ENCODE data around the gene CNOT6L.
"Not testable (repeated sequence)": the region's sequence is repeated elsewhere in the genome, so short reads cannot be mapped to it uniquely, and the experiment has no call there.

Gene CNOT6L

DNA sequence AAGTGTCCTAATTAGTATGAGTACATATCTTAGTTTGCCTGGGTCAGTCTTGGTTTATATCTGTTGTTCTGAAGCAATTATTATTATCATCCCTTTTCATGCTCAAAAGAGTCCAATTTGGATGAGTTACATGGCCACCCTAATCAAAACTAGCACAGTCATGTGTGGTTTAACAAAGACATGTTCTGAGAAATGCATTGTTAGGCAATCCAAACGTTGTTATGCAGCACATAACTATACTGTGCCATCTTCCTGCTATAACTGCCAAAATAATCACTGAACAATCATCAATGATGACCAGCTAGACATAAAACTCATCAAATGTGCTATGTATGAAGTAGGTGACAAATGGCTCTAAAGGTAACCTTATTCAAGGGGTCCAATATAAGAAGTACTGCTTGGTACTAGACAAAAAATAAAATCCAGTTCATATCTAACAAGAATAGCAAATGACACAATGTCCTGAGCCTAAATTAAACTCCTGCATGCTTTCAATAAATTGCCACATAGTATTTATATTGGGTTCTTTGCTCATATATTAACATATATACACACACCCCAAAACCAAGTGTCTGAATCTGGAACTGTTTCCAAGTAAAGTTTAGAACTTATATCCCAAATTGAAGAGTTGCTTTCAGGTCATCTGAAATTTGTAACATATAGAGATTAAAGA is 41.9 kb downstream of the CNOT6L start:
- DNase-seq = no peak

DNA sequence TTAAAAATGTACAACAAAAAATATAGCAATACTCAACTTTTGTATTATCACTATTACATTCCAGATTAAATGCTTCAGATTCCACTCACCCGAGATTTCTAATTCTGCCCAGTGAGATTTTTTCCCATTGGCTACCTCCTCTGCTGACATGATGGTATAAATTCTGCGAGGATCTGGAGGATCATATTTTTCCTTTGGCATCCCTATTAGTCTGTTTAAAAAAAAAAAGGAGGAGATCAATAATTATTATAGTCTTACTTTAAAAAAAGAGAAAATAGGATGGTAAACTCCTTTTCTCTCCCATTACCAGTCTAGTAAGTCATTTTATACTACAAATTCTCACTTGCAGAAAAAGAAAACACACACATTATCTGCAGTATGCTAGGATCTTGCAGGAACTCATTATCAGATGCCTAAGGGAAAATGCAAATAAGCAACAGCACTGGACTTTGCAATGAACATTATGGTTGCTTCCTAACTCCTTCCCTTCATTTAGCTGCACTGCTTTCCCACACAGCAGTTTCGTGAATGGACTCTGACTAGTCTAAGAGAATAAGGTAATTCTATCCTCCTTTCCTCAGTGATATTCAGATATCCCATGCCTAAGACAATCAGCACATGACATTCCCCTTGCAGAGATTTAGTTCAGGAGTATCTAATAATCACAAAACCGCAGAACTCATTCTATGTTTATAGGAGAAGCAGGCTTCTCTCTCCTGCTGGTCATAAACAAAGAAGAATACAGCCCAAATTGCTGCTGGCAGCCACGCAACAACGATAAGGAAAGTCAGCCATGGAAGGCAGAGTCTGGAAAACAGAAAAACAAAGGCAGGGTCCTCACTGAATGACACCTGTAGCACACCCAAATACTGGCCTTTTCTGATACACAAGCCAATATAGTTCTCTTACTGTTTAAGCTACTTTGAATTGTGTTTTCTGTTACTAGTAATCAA is 42.7 kb downstream of the CNOT6L start:
- no peak for DNase-seq

DNA sequence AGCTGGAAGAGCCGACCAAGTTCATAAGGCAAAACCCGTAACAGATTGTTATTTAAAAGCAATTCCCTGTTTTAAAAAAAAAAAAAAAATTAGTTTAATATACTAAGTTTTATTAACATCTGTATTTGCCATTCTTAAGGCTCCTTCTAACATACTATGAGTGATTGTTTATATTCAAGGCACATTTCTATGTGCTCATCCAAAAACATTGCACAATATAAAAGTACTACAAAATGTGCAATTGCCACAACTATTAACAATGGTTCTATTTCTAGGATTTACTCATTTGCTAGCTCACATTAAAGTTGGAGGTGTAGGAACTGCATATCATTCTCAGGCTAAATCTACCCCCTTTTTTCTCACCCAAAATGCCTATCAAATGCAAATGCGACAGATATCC is 46.1 kb downstream of the CNOT6L start:
- DNase-seq = no peak

DNA sequence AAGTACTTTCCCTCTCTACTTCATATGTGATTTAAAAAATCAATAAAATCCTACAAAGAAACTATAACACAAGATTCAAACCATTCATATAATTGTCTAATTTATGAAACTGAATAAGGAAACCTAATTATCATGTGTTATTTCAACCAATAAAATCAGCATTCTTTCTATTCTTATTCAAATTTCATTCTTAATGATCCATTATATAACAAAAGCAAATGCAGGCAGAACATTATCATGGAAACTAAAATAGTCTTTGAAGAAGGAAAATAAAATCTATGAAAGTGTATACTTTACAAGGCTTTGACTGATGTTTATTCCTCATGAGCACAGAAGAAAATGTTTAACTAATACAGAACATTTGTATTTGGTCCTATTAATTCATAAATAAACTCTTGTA is 47.6 kb downstream of the CNOT6L start:
- no peak for DNase-seq

DNA sequence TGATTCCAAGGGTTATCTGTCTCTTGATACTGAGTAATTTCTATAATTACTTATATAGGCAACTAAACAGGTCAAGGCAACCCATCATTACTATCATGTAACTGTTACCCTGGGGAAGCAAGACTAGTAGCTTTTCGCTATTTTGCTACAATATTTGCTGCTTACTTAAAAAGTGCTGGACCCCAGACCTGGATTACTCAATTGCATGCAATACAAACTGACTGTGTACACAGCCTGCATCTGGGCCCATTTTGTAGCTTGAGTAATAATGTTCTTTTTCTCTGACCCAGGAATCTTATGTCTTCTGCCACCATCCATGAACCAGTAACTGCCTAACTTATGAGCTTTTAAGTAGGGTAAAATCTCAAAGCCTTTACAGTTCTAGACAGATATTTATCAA is 53.4 kb downstream of the CNOT6L start:
- DNase-seq = no peak

DNA sequence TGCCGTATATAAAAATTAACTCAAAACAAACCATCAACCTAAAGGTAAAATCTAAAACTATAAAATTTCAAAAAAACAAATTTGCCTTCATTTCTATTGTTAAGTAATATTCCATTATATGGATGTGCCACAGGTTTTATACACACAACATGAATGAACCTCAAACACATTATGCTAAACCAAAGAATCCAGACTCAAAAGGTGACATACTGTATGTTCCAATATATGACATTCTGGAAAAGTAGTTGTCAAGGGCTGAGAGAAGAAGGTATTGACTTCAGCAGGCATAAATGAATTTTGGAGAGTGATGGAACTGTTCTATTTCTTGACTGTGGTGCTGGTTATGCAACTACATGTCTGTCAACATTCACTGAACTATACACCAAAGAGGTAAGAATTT is 56.6 kb downstream of the CNOT6L start:
- DNase-seq = no peak

DNA sequence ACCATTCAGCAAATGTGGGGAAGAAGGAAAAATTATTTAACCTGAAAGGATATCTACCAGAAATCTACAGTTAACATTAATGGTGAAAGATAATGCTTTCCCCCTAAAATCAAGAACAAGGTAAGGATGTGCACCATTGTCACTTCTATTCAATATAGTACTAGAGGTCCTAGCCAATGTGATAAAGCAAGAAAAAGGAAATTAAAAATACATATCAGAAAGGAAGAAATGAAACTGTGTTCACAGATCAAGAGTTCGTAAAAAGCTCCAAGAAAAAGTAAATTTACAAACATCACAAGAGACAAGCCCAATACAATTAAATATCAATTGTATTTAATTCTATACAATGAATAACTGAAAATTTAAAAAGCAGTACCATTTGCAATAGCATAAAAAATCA is 57.6 kb downstream of the CNOT6L start:
- no peak for DNase-seq

DNA sequence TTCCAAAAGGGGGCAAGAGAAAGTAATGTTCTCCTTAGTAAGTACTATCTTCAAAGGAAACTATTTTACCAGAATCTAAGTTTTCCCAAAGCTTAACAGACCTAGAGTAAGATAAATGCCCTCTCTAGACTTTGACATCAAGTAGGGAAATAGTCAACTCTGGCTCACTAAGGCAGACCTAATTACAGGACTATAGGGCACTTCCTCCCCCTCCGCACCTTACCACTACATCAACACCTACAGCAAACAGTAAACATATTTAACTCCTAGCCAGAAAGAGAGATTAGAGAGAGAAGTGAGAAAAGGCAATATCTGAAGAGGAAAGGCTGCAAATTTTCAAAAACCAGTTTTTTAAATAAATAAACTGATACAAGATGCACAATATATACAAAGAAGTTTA is 60.4 kb downstream of the CNOT6L start:
- no peak for DNase-seq

DNA sequence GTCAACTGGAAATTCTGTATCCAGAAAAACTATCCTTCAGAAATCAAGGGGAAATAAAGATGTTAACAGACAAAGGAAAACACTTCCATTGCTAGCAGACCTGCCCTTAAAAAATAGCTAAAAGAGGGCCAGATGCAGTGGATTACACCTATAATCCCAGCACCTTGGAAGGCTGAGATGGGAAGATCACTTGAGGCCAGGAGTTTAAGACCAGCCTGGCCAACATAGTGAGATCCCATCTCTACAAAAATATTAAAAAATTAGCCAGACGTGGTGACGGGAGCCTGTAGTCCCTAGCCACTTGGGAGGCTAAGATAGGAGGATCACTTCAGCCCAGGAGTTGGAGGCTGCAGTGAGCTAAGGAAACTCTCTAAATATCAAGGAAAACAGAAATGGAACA is 67.4 kb downstream of the CNOT6L start:
- no peak for DNase-seq

DNA sequence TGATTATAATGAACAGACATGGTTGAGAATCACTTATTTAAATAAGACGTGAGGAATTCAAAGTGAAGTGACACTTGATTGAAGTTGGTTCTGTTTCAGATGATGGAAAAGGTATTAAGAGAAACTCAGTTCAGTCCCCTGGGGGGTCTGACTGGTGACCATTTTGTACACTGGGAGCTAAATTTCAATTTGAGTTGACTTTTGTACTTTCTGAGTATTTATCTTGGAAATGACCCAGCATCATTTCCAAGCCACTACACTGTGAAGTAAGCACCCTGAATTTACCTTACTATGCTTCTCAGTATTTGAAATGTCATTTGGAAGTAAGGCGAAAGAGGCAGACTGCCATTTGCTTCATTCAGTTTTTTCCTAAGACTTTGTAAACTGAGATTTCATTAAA is 73.4 kb downstream of the CNOT6L start:
- DNase-seq = no peak

DNA sequence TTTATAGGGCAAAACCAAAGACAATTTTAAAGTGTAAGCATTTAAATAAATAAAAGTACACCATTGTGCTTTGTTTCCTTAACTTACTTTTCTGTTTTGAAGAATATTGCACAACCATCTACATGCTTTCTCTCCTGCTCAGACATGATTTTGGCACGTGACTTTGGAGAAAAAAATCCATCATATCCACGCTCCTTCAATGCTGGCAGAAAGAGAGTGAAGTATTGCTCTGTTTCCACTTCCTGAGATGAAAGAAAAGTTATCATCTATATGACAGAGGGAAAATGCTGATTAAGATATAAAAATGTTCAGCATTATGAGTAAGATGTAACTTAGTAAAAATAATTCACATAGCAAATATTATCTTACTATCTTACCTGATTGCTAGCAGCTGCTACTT is 77.1 kb downstream of the CNOT6L start:
- DNase-seq = no peak

DNA sequence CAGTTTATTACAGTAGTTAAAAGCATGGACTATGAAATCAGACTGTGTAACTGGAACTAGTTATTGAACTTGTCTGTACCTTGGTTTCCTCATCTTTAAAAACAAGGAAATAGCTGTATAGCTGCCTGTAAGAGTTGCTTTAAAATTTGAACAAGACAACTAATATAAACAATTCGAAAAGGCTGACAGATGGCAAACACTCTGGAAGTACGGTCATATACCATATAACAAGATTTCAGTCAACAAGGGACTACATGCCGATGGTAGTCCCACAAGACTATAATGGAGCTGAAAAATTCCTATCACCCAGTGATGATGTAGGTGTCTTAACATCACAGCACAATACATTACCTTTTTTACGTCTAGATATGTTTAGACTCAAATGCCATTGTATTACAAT is 78.7 kb downstream of the CNOT6L start:
- no peak for DNase-seq

DNA sequence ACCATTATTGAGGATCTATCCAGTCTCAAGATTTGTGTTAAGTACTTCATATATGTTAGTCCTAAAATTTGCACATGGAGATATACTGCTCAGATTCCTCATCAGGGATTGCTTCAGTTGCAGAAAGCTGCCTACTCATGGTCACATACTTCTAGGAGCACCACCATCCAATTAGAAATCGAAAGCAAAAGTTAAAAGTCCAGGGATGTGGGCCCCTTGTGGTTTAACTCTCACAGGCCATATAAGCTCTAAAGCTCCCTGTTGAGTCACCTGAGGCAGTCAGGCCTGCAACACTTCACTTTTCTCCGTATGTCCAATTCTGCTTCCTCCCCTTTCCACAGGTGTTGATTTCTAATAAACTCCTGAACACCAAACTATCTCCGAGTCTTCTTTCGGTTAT is 84.2 kb downstream of the CNOT6L start:
- no peak for DNase-seq

DNA sequence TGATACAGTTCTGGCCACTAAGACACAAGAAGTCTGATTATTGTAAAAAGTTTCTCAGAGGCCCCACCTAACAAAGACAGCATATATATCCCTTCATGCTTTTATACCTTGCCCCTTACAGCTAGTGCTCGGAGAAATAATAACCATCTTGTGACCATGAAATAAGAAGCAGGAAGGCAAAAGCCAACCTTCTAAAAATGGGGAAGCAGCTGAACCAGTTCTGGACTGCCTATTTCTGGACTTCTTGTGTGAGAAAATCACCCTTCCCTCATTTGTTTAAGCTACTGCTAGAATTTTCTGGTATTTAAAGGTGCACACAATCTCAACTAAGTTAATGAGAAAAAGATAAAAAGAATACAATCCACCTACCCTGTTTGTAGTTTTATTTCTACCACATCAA is 87.5 kb downstream of the CNOT6L start:
- DNase-seq = no peak

DNA sequence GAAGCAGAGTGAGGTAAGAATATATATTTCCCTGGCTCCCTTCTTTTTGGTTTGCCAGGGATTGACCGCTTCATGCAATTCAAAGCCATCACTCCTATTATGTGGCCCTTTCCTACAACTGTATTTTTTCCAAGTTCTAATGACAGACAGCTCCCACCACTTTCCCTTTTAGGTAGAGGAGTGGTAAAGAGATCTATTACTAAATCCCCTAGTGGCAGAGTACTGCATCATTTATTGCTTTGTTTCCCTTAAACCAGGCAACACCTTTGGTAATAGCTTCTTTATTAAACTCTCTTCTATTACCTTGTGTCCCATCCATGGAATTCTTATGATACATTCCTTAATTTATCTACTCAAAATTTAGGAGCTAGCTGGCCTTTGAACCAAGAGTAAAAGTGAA is 90.7 kb downstream of the CNOT6L start:
- DNase-seq = no peak

DNA sequence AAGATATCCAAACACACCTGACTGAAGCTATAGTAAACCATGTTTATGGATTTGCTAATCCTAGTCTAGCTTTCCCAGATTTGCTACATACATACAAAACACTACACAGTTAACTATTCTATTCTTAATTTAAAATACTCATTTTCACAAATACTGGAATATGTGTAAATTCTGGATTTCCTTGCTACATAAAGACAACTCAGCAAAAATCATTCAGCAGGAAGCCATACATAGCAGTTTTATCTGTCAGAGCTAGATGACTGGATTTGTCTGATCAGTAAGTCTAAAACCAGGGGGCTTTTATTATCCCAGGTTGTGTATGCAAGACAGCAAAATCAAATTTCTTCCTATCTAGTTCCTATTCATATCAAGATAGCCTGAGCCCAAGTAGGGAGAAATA is 98.1 kb downstream of the CNOT6L start:
- DNase-seq = no peak

DNA sequence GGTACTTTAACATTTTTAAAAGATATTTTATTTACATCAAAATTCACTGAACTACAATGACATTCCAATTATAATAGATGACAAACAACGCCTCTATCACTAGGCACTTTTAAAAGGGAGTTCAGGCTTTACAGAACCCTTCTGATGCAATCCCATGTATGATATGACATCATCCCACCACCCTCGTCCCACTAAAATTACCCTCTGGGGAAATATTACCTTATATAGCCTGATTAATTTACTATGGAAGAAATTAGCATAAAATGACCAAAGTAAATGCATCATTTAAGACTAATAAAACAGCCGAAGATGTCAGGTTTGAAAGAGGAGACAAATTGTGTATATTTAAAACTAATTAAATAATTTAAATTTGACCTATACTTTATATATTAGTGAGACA is 100.7 kb downstream of the CNOT6L start:
- DNase-seq = not testable (repeated sequence)

DNA sequence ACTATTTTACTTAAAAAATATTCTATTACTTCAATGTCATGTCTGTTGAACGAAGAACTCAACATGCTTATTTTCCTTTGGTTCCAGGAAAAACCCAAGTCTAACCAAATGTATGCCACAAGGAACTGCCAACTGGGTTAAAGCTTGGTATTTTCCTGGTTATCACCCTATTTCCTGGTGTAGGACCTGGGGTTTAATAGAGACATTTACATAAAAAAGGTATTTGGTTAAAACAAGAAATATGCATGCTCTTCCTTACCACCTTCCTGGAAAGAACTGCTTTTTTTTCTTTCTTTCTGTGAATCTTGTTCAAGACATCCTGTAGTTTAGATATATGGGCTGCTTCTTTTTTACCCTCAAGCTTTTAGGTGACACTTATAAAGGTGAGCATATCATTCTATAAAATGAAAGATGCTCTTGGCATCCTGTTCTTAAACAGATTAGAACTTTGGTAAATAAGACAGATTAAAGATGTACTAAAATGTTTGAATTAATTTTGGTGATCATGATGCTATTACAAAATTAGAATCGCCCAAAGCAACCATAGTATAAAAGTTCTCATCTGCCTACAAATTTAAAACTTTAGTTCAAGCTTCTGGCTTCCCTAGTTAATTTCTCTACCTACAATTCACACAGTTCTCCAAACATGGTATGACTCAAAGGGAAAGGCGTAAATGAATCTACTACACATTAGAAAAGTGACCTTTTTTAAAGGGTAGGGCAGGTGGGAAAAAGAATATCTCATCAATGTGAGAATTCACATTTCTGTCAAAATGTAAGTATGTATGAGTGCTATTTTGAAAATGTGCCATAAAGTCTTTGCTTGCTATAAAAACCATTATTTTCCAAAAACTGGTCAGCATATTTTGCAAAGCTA is 103.5 kb downstream of the CNOT6L start:
- no peak for DNase-seq

DNA sequence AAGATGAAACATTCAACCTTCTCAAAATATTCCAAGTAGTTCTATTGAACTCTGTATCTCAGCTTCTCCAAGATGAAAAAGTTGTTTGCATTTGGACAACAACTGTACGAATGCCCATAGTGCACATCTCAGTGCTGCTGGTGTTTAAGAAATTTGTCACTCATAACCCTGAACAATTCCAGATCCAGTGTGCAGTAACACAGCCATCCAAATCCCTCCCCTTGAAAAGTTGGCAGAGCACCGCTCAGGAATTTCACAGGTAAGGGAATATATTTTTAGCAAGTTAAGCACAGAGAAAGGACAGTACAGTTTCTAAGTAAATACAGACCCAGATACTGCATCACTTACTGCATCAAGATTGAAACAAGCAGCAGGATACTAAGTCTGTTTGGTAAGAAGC is 104.7 kb downstream of the CNOT6L start:
- DNase-seq = no peak

DNA sequence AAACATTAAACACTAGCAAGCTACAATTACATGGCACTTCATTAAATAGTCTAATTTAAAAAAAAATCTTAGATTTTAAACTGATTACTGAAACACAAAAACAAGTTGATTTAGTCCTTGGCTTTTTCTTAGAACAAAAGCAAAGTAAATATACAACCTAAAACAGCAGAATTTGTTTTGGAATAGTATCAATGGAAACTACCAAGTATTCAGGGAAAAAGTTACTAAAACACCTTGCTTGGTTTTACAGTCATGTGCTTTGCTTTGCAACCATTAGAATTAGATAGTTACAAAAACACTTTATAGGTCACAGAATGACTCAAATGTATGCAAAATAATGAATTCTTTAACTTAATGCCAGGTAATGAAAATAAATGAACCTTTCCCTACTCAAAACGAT is 105.3 kb downstream of the CNOT6L start:
- no peak for DNase-seq

DNA sequence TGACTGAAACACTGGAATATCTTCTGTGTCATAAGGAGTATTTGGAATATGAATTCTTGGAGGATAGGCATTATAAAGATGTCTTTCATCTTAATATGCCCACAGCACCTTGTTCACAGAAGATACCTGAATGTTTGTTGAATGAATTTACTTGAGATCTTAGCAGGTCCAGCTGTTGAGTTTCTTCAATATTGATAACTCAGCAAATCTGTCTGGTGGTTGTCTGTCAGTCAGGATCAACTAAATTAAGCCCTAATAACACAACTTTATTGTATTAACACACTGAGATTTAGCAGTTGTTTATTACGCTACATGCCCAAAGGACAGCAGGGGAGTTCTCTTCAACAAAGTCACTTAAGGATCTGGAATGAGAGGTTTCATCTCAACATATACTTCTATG is 106.5 kb downstream of the CNOT6L start:
- DNase-seq = no peak

DNA sequence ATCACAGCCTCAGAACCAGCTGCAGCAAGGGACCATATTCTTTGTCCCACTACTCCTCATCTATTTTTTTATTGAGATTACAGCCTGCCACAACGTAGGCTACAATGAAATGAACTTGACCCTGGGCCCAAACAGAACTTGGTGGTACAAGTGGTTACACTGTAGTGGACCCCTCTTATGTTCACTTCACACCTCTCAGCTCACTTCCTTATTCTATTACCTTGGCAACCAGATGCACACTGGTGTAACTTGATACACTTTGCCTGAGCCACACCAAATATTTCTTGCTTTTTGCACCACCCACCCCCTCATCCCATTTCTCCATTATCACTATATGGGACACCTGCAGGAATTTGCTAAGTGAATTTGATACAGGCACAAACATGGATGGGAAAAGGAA is 107.7 kb downstream of the CNOT6L start:
- no peak for DNase-seq

DNA sequence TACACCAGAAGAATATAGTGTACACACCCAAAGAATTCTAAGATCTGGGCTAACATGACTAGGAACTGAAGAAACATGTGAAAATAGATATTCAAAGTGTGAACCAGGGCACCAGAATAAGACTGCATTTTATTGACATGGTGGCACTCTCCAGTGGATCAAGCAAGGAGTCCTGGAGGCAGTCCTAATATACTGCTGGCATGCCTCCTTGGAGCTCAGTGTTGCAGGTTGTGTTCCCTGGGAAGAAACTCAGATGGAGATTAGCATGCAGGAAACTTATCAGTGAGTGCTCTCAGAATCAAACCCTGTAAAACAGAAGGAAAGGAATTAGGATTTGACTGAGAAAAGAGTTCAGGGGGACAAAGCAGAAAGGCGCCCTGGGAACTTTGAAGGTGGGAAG is 108.5 kb downstream of the CNOT6L start:
- no peak for DNase-seq

DNA sequence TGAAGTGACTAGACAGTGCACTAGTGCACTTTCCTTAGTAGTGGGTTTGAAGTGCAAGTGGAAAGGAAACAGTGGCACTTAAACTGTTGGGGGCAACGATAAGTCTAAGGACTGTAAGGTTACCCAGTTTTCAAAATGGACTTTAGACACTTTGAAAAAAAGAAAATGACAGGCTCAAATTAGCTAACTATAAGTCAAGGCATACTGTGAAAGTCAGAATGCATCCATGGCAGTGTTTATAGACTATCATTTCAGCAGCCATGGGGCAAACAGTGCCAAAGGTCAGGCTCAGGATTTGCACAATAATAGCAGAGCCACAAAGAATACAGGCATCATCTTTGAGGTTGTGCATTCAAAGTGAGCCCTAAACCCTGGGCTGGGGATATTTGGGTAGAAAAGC is 109.1 kb downstream of the CNOT6L start:
- DNase-seq = no peak
